HG03342 (cell line): Measurements from ENCODE around the gene CFAP100.
A peak's percentile ranks its signal among the peaks of the same experiment; 100 is the strongest.

Experiments
- ATAC-seq: cut with Tn5 transposase; IDR thresholded peaks from one replicate; pipeline ENCODE4 v1.9.1; 2021; ENCODE audit warnings: mild to moderate bottlenecking, moderate library complexity; ENCODE audit not compliant: unreplicated experiment

Gene CFAP100

DNA sequence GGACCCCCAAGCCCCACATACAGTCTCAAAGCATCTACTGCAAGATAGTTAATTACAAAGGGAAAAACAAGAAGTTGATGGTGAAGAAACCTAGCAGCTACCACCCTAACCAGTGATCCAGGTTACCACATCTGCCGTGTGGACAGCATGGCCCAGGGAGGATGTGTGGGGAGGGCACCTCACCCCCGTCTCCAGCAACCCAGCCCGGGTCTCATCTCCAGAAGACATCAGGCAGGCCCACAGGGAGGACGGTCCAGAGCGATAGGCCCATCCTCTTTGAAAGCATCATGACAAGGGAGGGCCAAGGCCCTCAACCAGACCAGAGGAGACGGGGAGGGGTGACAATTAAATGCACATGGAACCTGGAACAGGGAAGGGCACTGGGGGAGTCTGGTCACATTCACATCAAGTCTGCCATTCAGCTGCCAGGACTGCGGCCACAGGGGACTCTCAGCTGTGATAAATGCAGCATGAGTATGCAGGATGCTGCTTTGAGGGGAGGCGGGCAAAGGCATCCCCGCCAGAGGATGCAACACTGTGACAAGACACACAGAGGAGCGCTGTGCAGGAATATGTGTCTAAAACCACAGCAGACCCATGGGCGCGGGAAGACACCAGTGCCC is 62.2 kb downstream of the CFAP100 start:
- no peak for ATAC-seq

DNA sequence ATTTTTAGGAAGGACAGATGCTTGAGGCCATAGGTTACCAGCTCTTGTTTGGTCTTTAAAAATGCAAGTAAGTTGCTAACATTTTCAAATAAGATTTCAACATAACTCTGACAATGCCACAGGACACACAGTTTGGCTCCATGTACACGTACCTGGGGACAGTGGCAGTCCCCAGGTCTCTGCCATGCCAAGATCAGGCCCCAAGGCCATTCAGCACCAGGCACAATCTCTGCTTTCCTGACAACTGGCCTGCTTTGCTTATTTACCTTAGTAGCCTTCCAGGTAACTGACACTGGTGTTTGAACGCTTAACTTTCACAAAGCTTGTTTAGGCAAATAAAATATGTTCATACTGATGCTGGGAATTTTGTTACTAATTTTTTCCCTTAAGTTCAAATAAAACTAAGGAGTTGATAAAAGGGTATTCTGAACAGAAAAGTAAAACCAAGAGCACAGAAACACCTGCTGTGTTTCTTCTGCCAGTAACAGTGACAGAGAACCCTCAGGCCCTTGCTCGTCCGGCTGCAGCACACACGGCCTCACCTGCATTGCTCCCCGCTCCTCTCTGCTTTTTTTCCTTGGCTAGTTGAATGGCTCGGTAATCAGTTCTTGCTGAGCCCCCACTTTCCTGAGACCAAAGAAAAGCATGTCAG is 64.5 kb downstream of the CFAP100 start:
- no peak for ATAC-seq

DNA sequence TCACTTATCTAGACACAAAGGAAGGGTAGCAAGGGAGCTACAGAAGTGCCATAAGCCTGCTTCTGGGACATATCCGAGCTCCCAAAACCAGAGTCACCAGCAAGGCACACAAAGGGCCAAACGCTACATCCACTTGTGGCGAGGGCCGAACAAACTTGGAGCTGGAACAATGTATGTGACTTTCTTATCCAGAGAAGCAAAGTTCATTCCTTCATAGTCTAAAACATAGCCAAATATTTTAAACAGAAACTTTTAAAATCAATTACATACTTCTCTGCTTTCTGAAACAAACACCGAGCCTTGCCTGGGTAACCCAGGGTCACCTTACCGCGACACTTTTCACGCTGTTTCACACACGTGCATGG is 65.0 kb downstream of the CFAP100 start:
- no peak for ATAC-seq

DNA sequence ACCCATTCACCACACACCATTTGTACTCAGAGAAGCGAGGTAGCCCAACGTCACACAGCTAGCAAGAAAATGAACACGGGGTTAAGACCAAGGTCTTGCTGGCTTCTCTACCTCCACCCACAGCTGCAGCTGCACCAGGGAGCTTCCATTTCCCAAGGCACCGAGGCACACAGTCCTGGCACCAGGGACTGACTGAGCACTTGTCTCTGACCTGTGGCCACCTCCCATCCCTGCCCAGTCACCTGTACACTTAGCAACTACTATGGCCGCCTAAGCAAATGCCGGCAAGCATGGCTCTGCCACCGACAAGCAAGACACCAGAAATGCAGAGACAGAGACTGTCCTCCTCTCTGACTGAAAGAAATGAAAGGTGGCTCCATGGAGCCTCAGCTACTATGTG is 65.7 kb downstream of the CFAP100 start:
- ATAC-seq, result no peak

DNA sequence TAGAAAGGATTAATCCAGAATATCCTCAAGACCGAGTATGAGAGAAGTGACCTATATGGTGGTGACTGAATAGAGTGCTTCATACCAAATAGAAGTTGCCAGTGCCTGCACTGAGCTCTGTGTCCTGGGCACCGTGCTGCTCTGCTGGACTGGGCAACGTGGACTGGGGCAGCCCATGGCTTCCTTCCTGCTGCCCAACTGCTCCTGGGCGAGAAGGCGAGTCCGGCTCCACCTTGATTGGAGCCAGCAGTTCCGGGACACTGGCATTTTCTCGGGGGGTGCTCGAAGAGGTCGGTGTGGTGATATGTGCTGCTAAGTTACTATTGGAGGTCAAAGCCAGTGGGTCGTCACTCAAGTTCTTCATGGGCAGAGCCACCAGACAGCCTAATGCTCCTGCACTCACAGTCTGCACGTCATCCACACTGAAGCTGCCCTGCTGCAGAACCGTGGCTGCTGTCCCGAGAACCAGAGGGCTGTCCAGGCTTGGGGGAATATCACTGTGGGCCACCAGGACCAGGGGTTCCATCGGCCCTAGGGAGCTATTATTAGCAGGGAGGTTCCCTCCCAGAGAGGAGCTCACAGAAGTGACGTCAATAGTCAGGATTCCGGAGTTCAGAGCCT is 66.9 kb downstream of the CFAP100 start:
- ATAC-seq, result no peak

DNA sequence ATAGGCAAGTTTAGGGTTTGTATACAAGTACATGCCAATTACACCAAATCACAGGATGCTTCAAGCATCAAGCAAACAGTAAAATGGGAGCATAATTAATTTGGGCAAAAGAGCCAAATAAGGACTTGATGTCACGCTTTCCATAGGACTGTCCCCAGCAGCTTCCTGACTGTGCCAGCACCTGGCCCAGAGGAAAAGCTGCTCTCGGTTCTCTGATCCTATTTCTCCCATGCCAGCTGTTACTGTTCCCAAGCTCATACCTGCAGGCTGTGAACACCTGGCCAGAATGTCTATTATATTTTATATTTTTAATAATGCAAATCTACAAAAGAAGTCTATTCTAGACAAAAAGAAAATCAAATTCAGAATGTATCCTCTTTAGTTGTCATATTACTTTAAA is 68.8 kb downstream of the CFAP100 start:
- no peak for ATAC-seq

DNA sequence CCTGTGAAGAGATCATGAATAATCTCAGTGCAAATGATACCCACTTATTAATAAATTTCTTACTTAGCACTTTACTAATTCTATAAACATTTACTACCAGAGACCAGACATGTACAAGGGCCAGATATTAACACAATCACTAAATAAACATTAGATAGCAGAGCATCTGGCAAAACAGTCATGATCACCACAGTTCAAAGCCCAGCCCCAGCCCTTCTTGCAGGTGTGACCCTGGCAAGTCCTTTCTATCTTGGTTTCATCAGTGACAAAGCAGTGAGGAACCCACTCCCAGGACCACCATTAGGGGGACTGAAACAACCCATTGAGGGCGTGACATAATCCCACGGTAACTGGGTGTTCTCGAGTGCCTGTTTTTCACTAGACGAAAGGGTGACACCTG is 69.4 kb downstream of the CFAP100 start:
- no peak for ATAC-seq

DNA sequence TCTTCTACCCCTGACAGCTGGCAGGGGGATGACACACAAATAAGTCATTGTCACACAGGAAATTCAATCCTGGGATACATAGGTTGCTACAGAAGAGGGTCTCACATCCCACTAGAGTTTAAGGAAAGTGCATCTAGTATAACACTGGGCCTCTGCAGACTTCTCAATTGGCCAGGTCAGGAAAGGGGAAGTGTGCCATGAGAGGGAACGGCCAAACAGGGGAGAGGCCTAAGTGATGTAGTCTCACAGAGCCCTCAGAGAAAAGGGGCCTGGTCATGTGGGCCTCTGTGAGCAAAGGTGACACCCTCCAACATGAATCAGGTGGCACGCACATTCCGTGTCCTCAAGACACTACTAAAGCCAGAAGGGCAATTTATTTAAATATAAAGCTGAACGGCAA is 69.8 kb downstream of the CFAP100 start:
- ATAC-seq, result no peak

DNA sequence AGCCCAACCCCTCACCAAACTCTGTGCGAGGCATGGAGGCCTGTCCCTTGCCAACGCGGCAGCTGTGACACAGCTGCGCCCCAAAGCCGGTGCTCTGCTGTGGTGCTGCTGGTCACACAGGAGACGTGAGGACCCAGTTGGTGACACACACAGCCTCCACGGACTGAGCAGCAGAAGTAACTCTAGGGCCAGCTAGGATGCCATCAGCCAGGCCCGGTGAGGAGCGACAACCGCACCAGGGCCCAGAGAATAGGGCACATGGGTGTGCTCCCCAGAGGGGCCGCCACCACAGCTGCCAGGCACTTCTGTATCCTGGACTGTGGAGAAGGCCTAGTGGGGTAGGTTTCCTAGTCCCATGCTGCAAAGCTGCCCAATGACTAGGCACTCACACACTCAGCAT is 70.3 kb downstream of the CFAP100 start:
- no peak for ATAC-seq

DNA sequence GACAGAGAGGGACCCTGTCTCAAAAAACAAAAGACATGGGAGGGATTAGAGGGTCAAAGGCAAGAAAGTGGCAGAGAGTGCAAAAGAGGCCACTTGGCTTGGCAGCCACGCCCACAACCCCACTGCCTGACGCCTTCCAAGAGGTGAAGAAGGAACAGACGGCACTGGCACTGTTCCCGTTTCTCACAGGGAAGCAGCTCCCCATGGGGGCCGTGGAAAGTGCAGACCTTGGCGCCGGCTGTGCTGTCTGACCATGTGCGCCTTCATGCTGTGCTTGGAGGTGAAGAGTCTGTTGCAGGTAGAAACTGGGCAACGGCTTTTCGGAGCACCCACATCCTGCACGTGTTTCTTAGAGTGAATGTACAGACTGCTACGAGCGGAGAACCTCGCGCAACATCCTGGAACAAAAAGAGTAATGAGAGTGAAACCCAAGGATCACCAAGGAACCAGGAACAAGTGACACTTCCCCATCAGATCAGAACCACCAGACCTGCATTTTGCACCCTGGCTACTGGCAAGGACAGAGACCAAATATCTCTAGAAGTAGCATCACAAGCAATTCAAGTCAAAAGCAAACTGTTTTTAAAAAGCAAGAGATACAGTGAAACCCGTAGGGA is 71.3 kb downstream of the CFAP100 start:
- ATAC-seq, result no peak

DNA sequence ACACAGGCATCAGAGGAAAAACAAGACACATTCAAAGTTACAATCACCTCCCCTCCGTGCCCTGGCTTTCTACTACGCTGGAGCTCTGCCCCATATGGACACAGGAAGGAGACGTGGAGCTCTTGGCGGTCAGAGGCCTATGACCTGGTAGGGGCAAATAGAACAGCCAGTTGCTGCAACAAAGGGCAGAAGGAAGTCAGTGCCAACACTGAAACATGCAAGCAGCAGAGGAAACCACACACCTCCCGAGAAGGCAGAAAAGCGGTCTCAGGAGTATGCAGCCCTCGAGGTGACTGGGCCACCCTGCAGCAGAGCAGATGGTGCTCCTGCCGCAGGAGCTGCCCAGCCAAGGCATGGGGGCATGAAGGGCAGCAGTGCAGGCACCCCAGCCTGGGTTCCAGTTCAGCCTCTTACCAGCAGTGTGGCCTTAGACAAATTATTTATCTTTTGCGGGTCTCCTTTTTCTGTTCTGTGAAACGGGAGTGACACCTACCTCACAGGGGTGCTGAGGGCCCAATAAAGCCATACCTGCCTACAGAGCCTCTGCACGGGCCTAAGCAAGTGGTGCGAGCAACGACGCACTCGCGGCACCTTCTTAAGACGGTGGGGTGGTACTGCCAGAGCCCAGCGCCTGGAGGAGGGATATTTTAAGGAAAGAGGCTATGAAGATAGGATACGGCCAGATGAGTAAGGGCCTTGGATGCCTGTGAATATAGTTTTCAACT is 72.3 kb downstream of the CFAP100 start:
- no peak for ATAC-seq

DNA sequence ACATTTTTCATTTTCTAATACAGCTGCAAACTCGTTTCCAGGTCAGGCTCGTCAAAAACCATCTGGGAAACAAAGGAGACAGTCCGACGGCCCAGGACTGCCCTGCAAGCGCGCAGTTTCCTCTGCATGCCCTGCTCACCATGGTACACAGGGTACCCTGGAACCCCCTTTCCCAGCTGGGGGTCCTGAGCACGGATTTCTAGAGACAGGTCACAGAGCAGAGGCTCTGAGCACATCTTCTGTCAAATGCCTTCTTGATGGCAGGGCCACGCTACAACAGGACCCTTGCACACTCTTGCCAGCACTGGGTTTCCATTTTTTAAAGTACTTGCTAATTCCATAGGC is 72.9 kb downstream of the CFAP100 start:
- no peak for ATAC-seq

DNA sequence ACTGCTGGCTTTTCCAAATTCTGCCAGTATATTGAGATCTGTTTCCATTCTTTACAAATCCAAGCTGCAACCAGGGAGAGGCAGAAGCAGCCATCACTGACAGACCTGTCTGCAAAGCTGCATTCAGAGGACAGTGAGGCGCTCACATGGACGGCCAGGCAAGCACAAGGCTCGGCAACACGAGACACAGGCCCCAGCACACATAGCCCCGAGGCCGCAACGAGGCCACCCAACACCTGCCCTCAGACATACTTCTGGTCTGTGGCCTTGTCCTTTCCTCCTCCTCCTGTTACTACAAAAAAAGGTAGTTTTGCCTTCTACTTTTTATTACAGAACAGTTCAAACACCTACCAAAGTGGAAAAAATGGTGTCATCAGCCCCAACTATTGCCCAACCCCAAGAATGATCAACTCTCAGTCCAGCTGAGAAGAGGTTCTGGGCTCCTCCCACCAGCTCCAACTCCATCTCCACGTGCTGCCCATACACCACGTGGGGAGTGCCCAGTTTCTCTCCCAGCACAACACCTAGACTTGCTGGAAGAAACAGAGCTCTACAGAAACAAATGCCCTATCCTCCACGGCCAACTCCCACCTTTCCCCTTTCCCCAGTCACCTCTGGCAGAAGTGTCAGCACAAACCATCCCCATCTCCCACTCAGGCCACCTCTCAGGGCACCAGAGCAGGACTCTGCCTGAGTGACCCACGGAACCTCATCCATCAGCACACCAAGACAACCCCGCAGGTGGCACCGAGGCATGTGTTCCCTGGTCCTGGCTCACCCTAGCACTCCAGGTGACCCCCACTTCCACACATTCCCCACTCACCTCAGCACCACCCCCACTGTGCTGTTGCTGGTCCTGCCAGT is 73.6 kb downstream of the CFAP100 start:
- ATAC-seq, result no peak

DNA sequence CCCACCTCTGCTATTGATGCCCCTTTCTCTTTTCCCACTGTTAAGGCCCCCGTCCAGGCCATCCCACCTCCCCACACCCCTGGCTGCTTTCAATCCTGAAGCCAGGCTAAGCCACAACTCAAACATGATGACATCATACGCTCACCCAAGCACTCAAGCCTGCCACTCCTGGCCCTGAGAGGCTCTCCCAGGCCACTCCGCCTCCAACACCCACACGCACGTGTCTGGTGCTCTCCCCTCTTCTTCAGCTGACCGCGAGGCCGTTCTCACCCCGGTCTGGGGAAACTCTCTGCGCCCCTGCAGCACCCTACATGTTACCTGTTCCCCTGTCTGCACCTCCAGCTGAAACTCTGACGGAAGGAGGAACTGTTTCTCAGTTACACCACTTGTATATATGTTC is 74.8 kb downstream of the CFAP100 start:
- ATAC-seq, result no peak

DNA sequence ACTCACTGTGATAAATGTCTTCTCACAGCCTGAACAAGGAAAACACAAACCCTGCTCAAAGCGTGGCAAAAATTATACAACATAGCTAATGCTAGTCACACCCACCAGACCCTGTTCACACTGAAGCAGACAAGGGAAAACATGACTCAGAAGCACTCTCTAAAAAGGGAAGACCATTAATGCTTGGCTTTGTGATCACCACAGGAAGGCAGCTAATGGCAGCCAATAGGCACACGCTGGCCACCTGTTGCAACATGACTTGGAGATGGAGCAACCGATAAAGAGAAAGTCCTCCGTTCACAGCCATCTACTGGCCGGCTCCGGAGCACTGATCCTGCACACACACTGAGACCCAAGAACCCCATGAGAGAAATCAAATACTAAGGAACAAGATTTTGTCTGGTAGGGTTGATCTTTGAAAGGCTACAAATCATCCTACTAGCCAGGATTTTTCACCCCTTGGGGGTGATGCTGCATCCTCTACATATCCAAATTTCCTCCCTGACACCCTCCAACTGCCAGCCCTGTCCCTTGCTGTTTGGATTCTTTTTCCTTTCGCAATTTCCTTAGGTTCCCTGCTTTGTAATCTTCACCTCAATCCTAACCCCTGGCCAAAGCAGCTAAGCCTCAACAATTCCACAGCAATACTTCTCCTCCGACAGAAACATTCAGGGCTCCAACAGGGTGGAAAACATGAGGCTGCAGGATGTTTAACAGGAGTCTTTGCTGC is 77.7 kb downstream of the CFAP100 start:
- ATAC-seq, result no peak

DNA sequence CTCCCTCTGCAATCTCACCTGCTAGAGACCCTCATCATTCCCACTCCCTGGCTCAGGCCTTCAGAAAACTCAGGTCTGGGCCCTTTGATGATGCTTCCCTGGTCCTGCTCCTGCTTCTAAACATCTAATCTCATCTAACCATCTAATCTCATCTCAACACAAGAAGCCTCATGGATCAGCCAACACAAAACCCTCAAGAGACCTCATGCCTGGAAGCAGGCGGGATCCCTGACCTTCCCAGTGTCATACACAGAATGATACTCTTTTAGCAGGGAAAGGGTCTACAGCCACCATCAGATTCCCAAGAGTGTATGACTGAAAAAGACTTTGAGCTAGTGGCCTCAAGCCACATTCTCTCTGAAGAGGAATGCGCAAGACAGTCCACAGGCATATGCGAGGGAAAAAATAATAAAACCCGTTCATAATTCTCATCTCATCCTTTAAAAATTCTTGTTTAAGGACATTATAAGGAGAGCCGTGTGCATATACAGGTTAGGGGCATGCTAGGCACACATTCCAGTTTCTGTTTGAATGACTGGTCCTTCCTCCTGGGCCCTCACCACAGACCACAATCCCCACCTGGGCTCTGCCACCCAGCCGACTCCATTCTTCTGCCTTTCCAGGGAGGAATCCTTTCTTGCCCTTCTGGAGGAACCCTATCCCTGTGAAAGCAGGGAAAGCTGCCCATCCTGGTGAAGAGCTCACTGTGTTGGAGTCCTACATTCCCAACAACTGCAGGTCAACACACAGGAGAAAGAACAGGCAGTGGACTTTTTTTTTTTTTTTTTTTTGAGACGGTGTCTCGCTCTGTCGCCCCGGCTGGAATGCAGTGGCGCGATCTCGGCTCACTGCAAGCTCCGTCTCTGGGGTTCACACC is 78.8 kb downstream of the CFAP100 start:
- ATAC-seq, result no peak

DNA sequence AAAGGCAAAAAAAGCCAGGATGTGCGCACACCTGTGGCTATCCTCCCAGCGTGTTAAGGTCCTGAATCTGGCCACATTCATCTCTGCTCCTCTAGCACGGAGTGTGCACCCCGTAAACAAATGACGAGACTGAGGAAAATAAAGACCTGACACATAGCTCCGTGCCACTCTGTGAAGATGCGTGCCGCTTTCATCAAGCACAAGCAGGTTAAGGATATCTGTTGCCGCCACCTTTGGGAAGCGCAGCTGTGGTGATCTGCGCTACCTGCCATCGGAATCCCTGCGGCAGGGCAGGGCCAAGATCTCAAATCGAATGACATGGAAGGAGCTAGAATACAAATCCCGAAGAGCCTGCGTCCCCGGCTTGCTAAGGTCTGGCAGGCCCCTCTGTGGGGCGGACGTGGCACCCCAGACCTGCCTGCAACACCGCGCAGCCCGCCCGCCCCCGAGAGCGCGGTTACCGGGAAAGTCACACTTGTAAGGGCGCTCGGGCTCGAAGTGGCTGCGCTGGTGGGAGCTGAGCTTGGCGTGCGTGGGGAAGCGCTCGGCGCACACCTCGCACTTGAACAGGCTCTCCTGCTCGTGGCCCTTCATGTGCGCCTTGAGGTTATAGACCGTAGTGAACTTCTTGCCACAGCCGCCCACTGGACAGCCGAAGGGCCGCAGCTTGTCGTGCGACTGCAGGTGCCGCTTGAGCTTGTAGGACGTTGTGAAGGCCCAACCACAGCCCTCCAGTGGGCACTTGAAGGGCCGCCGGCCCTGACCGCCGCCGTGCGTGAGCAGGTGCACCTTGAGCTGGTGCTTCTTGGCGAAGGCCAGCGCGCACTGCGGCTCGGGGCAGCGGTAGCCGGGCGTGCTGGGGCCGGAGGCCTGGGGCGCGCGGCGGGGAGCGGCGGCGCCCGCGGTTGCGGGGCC is 80.0 kb downstream of the CFAP100 start:
- peak; percentile 9 for ATAC-seq
